Mesendoderm (in vitro differentiated cells): ENCODE results near the gene TYW3.

Experiments used
- DNase-seq: peaks from one replicate; pipeline ENCODE4 v3.0.0; 2013
- H2AK5ac ChIP-seq: 2 replicates; pipeline ENCODE4 v1.6.1; 2013; ENCODE audit warnings: low read length, inconsistent platforms
- H2BK120ac ChIP-seq: 2 replicates; pipeline ENCODE4 v1.6.1; 2013; ENCODE audit warnings: low read depth, mild to moderate bottlenecking, low read length, moderate library complexity, mixed read lengths
- H2BK15ac ChIP-seq: replicated peaks from 2 replicates; pipeline ENCODE4 v1.6.1; 2013; ENCODE audit warnings: low read depth, mild to moderate bottlenecking, moderate library complexity
- H2BK5ac ChIP-seq: 2 replicates; pipeline ENCODE4 v1.6.1; 2013; ENCODE audit warnings: low read length, inconsistent platforms
- H3K18ac ChIP-seq: 2 replicates; pipeline ENCODE4 v1.6.1; 2013; ENCODE audit warnings: mild to moderate bottlenecking, low read length, mixed read lengths
- H3K23ac ChIP-seq: one replicate; pipeline ENCODE4 v1.6.1; 2013; ENCODE audit warnings: low read length
- H3K27ac ChIP-seq: 2 replicates; pipeline ENCODE4 v1.5.1; 2013; ENCODE audit warnings: low read depth, mild to moderate bottlenecking, inconsistent platforms, low read length, moderate library complexity
- H3K27me3 ChIP-seq: 2 replicates; pipeline ENCODE4 v1.6.1; 2013; ENCODE audit warnings: low read length, control low read depth, mild to moderate bottlenecking, inconsistent platforms; ENCODE audit not compliant: insufficient read depth, poor library complexity
- H3K36me3 ChIP-seq: 2 replicates; pipeline ENCODE4 v1.6.1; 2013; ENCODE audit warnings: low read length, inconsistent platforms; ENCODE audit not compliant: control insufficient read depth, insufficient read depth
- H3K4ac ChIP-seq: one replicate; pipeline ENCODE4 v1.6.1; 2013; ENCODE audit warnings: low read depth, mild to moderate bottlenecking, low read length, moderate library complexity
- H3K4me1 ChIP-seq: 2 replicates; pipeline ENCODE4 v1.6.1; 2013; ENCODE audit warnings: low read depth, low read length, inconsistent platforms; ENCODE audit not compliant: control insufficient read depth
- H3K4me2 ChIP-seq: 2 replicates; pipeline ENCODE4 v1.6.1; 2013; ENCODE audit warnings: low read length
- H3K4me3 ChIP-seq: 2 replicates; pipeline ENCODE4 v1.5.1; 2013; ENCODE audit warnings: mild to moderate bottlenecking, low read length
- H3K56ac ChIP-seq: one replicate; pipeline ENCODE4 v1.6.1; 2013; ENCODE audit warnings: low read length
- H3K79me1 ChIP-seq: 2 replicates; pipeline ENCODE4 v1.6.1; 2013; ENCODE audit warnings: low read length, inconsistent platforms
- H3K79me2 ChIP-seq: 2 replicates; pipeline ENCODE4 v1.6.1; 2013; ENCODE audit warnings: mild to moderate bottlenecking, low read length; ENCODE audit not compliant: control insufficient read depth, insufficient read depth
- H3K9ac ChIP-seq: 2 replicates; pipeline ENCODE4 v1.6.1; 2013; ENCODE audit warnings: low read length, inconsistent platforms
- H4K5ac ChIP-seq: one replicate; pipeline ENCODE4 v1.6.1; 2013; ENCODE audit warnings: low read length
- H4K8ac ChIP-seq: one replicate; pipeline ENCODE4 v1.6.1; 2013; ENCODE audit warnings: low read depth, mild to moderate bottlenecking, control low read depth, low read length, moderate library complexity
- WGBS: extraction: QIAGEN DNeasy Blood & Tissue Kit; methylation state at CpG from one replicate; pipeline ENCODE4 v1.1.7; 2013; ENCODE audit warnings: low lambda C conversion rate, missing lambda C conversion rate; ENCODE audit not compliant: insufficient coverage; ENCODE audit errors: extremely low coverage; 5-methylcytosine and 5-hydroxymethylcytosine counted together

TYW3 gene

GRCh38 chr1:74712881-74713280, 20.1 kb upstream of the TYW3 start:
- Histone ChIP-seq H3K27ac (no peak overlapping the region), H3K4me1 (peaks cover 2% of the 10 kb centered on the region), H2BK5ac (no peak overlapping the region), H3K4ac (no peak overlapping the region), H3K56ac (no peak overlapping the region), H4K8ac (no peak overlapping the region), H4K5ac (no peak overlapping the region), H2BK120ac (no peak overlapping the region), H2BK15ac (no peak overlapping the region), H3K18ac (no peak overlapping the region), H3K4me3 (no peak overlapping the region), H3K79me1 (no peaks in the 10 kb centered on the region), H3K4me2 (no peak overlapping the region), H3K27me3 (no peaks in the 10 kb centered on the region), H3K79me2 (no peaks in the 10 kb centered on the region), H3K23ac (no peak overlapping the region), H2AK5ac (no peak overlapping the region), H3K9ac (no peak overlapping the region), H3K36me3 (no peaks in the 10 kb centered on the region)
- no CpG with 5 or more reads among the region's 1 CpG for WGBS
- peak; percentile 13 for DNase-seq

DNA sequence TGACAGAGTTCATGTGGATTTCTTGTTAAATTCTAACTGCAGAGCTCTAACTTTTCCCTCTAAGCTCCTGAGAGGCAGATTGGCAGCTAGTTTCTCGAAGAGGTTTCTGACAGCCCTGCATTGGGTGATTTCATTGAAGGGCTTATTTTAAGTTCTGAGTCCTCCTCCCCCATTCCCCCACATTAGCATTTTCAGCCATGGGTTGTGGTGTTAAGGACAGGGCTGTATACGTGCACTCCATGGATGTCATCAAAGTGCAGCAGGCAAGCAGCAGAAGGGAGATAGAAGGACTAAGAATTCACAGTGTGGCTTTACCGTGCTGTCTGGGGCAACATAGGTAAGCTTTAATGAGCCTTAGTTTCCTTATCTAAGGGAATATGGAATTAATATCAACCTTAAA, 19.1 kb upstream of the TYW3 start:
- Histone ChIP-seq H3K23ac (no peak overlapping the region), H4K5ac (no peak overlapping the region), H3K9ac (no peak overlapping the region), H3K27ac (no peak overlapping the region), H3K18ac (no peak overlapping the region), H3K4me2 (no peak overlapping the region), H2BK5ac (no peak overlapping the region), H3K79me1 (no peaks in the 10 kb centered on the region), H3K4me1 (peaks cover 2% of the 10 kb centered on the region), H3K79me2 (no peaks in the 10 kb centered on the region), H3K36me3 (no peaks in the 10 kb centered on the region), H2AK5ac (no peak overlapping the region), H2BK120ac (no peak overlapping the region), H2BK15ac (no peak overlapping the region), H3K4ac (no peak overlapping the region), H3K27me3 (no peaks in the 10 kb centered on the region), H3K56ac (peak overlapping the region; percentile 35), H3K4me3 (no peak overlapping the region), H4K8ac (no peak overlapping the region)
- WGBS = no CpG with 5 or more reads among the region's 3 CpGs
- peak; percentile 48 for DNase-seq

DNA sequence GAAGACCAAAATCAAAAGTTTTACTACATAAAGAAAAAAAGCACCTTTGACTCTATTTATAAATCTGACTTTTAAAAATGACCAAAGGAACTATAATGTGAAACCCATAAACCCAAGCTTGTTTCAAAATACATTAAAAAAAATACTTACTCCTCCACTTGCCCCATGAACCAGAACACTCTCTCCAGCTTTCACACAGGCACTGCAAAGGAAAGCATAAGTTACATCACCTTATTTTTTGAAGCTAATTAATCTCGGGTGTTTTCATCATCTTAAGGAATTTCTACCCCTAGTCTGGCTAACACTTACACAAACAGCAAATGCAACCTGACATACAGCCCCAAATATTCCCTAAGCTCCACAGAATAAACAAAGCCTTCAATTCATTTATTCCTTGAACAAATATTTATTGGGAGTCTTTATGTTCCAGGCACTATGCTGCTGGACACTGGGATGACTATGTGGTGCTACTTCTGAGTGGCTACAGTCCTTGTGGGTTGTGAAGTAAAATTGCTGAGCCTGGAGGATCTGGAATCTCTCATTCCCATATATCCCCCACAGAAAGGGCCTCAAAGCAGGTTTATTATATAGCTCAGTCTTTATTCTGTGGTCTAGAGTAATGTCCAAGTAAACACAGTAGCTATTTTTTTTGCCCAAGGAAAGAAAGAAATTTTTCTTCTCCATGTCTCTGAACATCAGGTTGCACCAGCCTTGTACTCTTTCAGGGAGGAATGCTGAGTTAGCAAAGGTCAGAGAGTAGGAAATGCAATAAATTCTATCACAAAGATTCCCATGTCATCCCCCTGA, 18.3 kb upstream of the TYW3 start:
- H3K23ac ChIP-seq = no peak overlapping the region
- no CpG with 5 or more reads among the region's 1 CpG for WGBS
- DNase-seq = peak; percentile 7
- H3K27me3 ChIP-seq = no peaks in the 10 kb centered on the region
- no peak overlapping the region for H3K9ac ChIP-seq
- H3K4me1 ChIP-seq = peaks cover 2% of the 10 kb centered on the region
- no peak overlapping the region for H4K5ac ChIP-seq
- no peak overlapping the region for H2AK5ac ChIP-seq
- no peak overlapping the region for H3K4ac ChIP-seq
- H4K8ac ChIP-seq = no peak overlapping the region
- H3K4me3 ChIP-seq = no peak overlapping the region
- no peak overlapping the region for H3K56ac ChIP-seq
- no peaks in the 10 kb centered on the region for H3K79me1 ChIP-seq
- no peak overlapping the region for H3K4me2 ChIP-seq
- H3K79me2 ChIP-seq = no peaks in the 10 kb centered on the region
- H2BK120ac ChIP-seq = no peak overlapping the region
- H3K27ac ChIP-seq = no peak overlapping the region
- no peak overlapping the region for H3K18ac ChIP-seq
- no peak overlapping the region for H2BK5ac ChIP-seq
- H3K36me3 ChIP-seq = no peaks in the 10 kb centered on the region
- H2BK15ac ChIP-seq = no peak overlapping the region

DNA sequence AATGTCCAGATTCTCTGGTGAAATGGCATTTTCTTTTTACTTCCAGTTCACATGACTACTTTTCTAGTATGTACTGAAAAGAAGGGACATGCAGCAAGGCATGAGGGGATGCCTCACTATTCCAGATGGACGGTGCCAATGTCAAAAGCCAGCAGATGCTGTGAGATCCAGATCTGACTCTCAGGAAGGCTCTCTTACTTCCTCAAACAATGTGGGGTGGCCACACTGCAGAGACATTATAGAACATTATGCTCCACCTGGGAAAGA, 17.8 kb upstream of the TYW3 start:
- no peak overlapping the region for H3K4ac ChIP-seq
- H3K18ac ChIP-seq = no peak overlapping the region
- no peak overlapping the region for H3K27ac ChIP-seq
- no peak overlapping the region for H3K4me3 ChIP-seq
- no peak overlapping the region for H4K5ac ChIP-seq
- H3K56ac ChIP-seq = no peak overlapping the region
- no peak overlapping the region for H2BK15ac ChIP-seq
- no peaks in the 10 kb centered on the region for H3K36me3 ChIP-seq
- H2BK120ac ChIP-seq = no peak overlapping the region
- no peak overlapping the region for H3K4me2 ChIP-seq
- no peak overlapping the region for H3K9ac ChIP-seq
- no peak overlapping the region for H4K8ac ChIP-seq
- H3K79me1 ChIP-seq = no peaks in the 10 kb centered on the region
- no peak overlapping the region for H2BK5ac ChIP-seq
- no peak overlapping the region for H3K23ac ChIP-seq
- WGBS = no CpG with 5 or more reads among the region's 1 CpG
- H3K79me2 ChIP-seq = no peaks in the 10 kb centered on the region
- peaks cover 2% of the 10 kb centered on the region for H3K4me1 ChIP-seq
- no peaks in the 10 kb centered on the region for H3K27me3 ChIP-seq
- DNase-seq = no peak
- no peak overlapping the region for H2AK5ac ChIP-seq

DNA sequence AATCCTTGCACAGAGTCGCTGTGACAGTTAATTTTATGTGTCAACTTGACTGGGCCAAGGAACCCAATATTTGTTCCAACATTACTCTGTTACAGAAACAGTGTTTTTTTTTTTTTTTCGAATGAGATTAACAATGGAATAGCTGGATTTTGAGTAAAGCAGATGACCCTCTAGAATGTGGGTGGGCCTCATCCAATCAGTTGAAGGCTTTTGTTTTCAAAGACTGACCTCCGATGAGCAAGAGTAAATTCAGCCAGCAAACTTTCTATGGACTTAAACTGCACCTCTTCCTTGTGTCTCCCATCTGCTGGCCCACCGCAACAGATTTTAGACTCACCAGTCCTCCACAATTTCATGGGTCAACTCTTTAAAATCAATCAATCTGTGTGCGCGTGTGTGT, 17.1 kb upstream of the TYW3 start:
- Histone ChIP-seq H3K23ac (no peak overlapping the region), H3K4ac (no peak overlapping the region), H2BK120ac (no peak overlapping the region), H3K79me1 (no peaks in the 10 kb centered on the region), H3K27ac (no peak overlapping the region), H4K8ac (no peak overlapping the region), H3K18ac (no peak overlapping the region), H3K9ac (no peak overlapping the region), H3K4me1 (peaks cover 2% of the 10 kb centered on the region), H3K27me3 (no peaks in the 10 kb centered on the region), H4K5ac (no peak overlapping the region), H3K79me2 (no peaks in the 10 kb centered on the region), H2AK5ac (no peak overlapping the region), H2BK15ac (no peak overlapping the region), H3K36me3 (no peaks in the 10 kb centered on the region), H3K4me2 (no peak overlapping the region), H3K4me3 (no peak overlapping the region), H3K56ac (no peak overlapping the region), H2BK5ac (no peak overlapping the region)
- whole genome bisulfite sequencing = no CpG with 5 or more reads among the region's 6 CpGs
- DNase-seq = no peak

- no CpG with 5 or more reads among the region's 1 CpG for WGBS
- Histone ChIP-seq H3K23ac (no peak overlapping the region), H3K27ac (no peak overlapping the region), H3K4me3 (no peak overlapping the region), H3K79me1 (no peaks in the 10 kb centered on the region), H2BK120ac (no peak overlapping the region), H3K4me2 (no peak overlapping the region), H3K9ac (no peak overlapping the region), H4K8ac (no peak overlapping the region), H2AK5ac (no peak overlapping the region), H2BK15ac (no peak overlapping the region), H3K4ac (no peak overlapping the region), H3K36me3 (no peaks in the 10 kb centered on the region), H4K5ac (no peak overlapping the region), H3K18ac (no peak overlapping the region), H3K79me2 (no peaks in the 10 kb centered on the region), H3K56ac (no peak overlapping the region), H3K27me3 (no peaks in the 10 kb centered on the region), H3K4me1 (peaks cover 2% of the 10 kb centered on the region), H2BK5ac (no peak overlapping the region)
- no peak for DNase-seq
These were observed 16.1 kb upstream of the TYW3 start for GRCh38 chr1:74716822-74717221.
